Erythroblast (primary cell): ENCODE results near the gene MAP3K5.
"Not testable (repeated sequence)": the region's sequence is repeated elsewhere in the genome, so short reads cannot be mapped to it uniquely, and the experiment has no call there.

Source experiments
- DNase-seq, 2 experiments: peaks; one replicate each; lab custom pipeline; 2025; lab: John Stamatoyannopoulos, UW
- GATA1 ChIP-seq: IDR thresholded peaks from 2 replicates; pipeline ENCODE4 v1.6.1; 2011; ENCODE audit warnings: low read depth, mild to moderate bottlenecking, control low read depth, low read length, moderate library complexity
- POLR2A ChIP-seq: IDR thresholded peaks from 2 replicates; pipeline ENCODE4 v1.6.1; 2011; ENCODE audit warnings: mild to moderate bottlenecking, low read length

MAP3K5 gene

DNA sequence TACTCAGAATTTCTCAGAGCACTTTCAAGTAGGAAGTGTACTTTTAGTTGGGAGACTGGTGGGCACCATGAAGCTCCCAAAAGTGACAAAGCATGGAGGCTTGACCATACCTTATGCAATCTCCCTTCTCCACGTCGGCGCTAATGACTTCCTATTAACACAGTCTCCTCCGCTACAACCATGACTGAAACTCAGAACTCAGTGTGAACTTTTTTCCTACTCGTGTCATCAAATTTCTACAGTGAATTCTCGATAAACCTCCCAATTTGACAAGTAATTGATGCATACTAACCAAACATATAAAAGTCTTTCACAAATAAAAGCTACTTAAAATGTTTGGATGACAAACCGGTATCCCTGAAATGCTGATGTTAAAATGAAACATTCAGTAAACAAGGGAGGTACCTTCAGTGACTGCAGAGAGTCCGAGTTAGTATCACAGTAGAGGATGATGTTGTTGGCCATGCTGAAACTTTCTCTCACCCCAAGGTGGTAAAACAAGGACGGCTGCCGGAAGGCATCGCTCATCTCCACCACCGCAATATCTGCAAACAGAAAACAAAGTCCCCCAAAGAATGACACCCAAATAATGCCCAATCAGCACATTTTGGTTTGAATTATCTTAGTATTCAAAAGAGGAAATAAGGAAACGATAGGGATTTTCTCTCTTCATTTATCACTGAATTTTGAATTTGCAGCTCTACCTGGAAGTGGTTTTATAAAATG is 72.1 kb downstream of the MAP3K5 start:
- TF ChIP-seq POLR2A (no peak), GATA1 (no peak)
- no peak for DNase-seq

DNA sequence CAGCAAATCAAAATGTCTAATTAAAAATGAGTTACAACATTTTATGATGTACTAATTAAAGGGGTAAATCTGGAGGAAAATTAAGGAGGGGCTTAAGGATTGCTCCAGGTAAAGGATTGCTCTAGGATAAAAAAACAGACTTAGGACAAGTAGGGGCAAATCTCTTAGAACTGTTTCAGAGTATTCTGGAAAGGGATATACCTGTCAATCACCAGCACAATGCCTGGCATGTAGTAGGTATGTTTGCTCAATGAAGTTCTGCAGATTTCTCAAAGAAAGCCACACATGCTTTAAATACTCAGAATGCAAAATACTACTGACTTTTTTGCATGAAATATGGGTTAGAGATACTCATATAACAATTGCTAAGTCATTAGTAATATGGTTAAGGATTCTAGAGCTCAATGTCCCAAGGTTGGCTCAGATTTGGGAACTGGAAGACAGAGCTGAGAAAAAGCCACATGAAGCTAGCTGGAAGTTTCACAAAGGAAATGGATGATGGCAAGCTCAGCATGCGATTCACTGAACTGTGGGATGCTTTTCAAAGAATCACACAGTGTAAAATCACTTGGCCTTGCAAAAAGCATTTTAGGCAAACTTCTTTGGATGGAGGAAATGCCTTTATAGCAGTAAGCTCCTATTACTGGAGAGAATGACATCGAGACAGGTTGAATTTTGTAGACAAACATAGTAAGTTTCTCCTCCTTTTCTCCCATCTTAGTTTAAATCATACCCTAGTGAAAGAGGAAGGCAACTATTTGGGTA is 72.8 kb downstream of the MAP3K5 start:
- DNase-seq = no peak
- TF ChIP-seq GATA1 (no peak), POLR2A (no peak)

DNA sequence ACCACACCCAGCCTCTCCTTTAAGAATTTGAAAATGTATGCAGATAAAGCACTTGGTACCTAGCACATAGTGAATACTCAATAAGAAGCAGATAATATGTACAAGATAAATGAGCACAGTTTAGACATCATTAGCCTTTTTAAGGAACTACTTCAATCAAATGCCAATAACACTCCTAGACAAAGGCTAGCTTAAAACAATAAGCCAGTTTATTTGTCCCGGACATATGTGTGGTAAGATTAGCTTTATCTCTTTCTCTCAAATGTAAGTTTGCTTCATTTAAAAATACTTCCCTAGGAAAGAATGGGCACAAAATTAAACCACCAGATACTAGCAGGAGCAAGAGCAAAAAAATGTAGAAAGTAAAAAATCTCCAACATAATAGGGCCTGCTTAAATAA is 73.8 kb downstream of the MAP3K5 start:
- TF ChIP-seq POLR2A (no peak), GATA1 (no peak)
- DNase-seq = peak in 1 of 2 experiments; percentile 17

DNA sequence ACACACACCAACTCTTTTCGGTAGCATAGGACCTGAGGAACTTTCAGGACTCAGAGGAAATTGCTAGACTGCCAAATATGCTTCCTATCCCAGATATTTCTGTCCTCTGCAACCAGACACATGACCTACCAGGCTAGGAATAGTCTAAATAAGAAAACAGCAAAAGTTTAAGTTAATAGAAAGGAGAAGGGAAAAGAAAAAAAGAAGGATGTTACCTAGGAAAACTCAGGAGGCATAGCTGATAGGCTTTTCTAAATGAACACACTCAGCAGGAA is 74.6 kb downstream of the MAP3K5 start:
- TF ChIP-seq POLR2A = no peak
- TF ChIP-seq GATA1 = no peak
- no peak for DNase-seq

DNA sequence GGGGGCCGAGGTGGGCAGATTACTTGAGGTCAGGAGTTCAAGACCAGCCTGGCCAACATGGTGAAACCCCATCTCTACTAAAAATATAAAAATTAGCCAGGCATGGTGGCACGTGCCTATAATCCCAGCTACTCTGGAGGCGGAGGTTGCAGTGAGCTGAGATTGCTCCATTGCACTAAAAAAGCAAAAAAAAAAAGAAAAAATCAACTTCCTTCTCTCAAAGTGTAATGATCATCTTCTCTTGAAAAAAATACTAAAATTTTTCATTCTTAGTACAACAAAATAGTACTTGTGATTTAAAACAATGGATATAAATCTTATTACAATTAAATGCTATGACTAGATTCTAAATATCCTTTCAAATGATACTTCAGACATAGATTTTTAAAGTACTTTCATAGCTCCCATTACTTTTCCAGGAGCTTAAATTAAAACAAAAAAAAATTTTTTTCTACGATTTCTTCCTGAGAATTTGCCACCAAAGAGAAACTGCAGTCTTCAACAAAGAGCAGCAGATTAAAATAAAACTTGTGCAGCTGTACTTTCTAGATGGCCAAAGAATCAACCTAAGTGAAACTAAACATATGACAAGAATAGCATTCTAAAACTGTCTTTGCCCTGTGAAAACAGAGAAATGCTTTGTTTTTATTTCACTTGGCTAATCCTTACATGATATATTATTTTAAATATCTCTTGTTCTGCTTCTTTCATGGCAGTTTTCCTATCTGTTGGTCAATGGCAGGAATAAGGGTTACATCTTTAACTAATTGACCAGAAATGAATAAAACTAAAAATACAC is 75.2 kb downstream of the MAP3K5 start:
- DNase-seq = no peak
- no peak for TF ChIP-seq POLR2A
- no peak for TF ChIP-seq GATA1

DNA sequence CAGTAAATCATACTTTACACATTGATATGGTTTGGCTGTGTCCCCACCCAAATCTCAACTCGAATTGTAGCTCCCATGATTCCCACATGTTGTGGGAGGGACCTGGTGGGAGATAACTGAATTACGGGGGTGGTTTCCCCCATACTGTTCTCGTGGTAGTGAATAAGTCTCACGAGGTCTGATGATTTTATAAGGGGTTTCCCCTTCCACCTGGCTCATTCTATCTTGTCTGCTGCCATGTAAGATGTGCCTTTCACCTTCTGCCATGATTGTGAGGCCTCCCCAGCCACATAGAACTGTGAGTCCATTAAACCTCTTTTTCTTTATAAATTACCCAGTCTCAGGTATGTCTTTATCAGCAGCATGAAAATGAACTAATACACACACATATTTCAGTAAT is 79.6 kb downstream of the MAP3K5 start:
- DNase-seq = not testable (repeated sequence)

DNA sequence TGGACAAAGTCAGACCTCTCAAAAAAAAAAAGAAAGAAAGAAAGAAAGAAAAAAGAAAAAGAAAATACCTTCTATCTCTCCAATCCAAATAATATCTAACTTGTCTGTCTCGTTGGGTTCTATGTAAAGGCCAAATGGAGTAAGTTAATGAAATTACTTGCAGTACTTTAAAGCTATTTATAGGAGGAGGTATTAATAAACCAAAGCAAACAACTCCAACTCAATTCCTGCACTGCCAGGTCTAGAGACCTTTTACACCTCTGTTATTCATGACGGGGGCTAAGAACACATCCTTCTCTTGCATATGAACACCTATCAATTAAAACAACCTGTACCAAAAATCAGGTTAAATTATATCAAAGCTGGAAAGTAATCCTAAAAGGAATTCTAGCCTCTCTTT is 80.6 kb downstream of the MAP3K5 start:
- TF ChIP-seq GATA1 = no peak
- no peak for TF ChIP-seq POLR2A
- no peak for DNase-seq

DNA sequence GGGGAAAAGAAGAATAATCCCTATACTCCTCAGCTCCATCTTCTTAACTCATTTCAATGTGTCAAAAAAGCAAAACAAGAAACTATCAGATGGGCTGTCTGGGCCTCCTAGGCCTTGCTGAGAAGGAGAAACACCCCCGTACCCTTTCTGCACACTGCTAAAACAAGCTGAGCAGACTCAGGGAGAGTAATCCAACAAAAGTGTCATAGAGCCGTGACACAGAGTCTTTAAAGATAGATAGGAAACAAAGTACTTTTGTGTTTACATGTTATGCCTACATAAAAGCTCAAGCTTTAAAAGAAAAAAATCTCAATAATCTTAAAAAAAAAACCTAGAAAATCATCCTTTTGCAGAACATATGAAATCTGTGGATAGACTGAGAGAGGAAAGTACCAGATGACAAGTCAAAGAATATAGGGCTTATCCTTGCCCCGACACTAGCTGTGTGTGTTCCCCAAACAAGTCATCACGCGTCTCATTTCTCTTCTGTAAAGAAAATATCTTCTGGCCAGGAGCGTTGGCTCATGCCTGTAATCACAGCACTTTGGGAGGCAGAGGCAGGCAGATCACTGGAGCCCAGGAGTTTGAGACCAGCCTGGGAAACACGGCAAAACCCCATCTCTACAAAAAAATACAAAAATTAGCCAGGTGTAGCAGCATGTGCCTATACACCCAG is 81.3 kb downstream of the MAP3K5 start:
- no peak for TF ChIP-seq POLR2A
- TF ChIP-seq GATA1 = no peak
- no peak for DNase-seq

DNA sequence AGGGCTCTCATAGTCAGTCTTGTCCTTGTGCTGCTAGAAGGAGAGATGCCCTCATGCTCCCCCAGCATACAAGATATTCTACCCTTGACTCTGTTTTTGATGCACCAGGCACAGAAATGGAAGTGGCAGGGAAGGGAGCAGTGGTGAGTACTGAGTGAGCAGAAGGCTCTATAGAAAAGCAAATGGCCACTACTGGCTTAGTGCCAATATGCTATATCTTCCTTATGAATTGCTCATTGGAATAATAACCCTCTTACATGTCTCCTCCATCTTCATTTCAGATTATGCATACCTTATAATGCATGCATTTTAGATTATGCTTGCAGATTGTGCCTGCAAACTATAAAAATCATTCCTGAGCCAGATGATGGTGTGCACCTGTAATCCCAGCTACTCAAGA is 82.8 kb downstream of the MAP3K5 start:
- DNase-seq = no peak
- TF ChIP-seq GATA1 (no peak), POLR2A (no peak)

DNA sequence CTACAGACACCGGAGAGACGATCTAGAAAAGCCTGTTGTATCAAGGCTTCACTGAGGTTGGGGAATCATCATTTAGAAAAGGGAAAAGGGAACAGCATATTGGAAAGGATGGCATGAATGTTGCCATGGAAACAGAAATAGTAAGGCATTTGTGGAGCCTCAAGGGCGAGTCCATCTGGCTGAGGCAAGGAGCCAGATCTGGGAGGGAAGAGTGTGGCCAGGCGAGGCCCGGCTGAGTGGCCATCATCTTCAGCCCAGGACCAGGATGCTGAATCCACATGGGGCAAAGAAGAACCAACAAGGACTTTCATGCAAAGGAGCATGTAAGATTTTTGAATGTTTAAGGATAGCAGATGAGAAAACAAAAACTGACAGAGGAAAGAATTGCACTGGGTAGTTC is 85.8 kb downstream of the MAP3K5 start:
- no peak for DNase-seq
- no peak for TF ChIP-seq GATA1
- TF ChIP-seq POLR2A = no peak

DNA sequence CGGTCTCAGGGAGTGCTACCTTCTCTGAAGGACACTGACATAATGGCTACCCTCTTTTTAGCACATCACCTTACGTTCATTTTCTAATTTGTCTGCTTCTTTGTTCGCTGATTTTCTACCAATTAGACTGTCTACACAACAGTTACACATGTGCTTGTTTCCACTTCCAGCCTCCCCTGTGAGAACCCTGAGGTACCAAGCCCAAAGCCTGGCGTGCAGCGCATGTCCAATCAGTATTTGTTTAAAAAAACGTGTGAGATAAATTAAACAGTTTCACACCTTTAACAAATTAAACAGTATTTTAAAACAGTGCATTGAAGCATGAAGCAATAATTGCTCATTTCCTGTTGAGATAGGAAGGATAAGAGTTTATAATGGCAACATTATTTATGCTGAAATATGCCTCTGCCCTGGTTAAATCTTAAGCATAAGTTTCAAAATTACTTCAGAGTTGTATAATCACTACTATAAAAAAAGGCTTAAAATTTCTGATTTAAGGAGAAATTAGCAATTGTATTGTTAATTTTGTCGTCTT is 88.9 kb downstream of the MAP3K5 start:
- DNase-seq = no peak
- no peak for TF ChIP-seq POLR2A
- TF ChIP-seq GATA1 = no peak

DNA sequence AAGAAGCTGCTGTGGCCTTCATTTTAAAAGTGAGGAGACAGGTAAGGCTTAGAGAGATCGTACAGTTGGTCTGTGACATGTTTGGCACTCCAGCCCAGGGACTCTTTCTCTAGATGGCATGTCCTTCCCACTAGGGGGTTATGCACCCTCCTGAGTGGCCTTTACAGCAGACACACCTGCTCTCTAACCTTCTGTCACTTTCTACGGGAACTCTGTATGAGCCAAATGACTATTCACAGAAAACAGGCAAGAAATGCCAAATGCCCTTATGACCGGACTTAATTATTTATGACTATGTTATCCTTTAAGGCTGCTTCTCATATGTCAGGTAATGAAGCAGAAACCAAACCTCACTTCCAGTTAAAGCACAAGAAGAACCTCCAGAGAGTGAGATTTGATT is 91.2 kb downstream of the MAP3K5 start:
- no peak for DNase-seq
- no peak for TF ChIP-seq POLR2A

DNA sequence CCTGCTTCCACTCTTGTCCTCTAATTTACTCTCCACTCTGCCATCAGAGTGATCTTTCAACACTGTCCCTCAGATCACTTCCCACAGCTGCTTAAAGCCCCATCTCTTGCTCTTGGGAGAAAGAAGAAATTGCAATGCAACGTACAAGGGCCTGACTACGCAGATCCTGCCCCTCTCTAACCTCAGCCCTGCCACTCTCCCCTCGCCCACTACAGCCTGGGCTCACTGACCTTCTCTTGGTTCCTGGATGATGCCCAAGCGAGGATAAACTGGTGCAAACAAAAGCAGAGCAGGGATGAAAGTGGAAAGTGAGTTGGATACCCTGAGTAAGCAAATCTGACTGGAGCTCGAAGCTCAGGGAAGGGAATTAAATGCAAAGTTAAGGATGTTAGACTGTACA is 92.9 kb downstream of the MAP3K5 start:
- TF ChIP-seq POLR2A = no peak
- no peak for TF ChIP-seq GATA1
- DNase-seq = no peak
